Measurements from ENCODE around the gene SLC39A11.
"Not testable (repeated sequence)": the region's sequence is repeated elsewhere in the genome, so short reads cannot be mapped to it uniquely, and the experiment has no call there.

Gene SLC39A11

GRCh38 chr17:73105431-73105830, 12.9 kb upstream of the SLC39A11 start:
- DNase-seq: no peak

GRCh38 chr17:73104450-73104849, 12.0 kb upstream of the SLC39A11 start:
- DNase-seq: no peak

- no peak for DNase-seq
Measured at GRCh38 chr17:73103641-73104335, 11.3 kb upstream of the SLC39A11 start.

- no peak for DNase-seq
Measured at GRCh38 chr17:73101031-73101430, 8.5 kb upstream of the SLC39A11 start.

- no peak for DNase-seq
Measured at GRCh38 chr17:73100363-73100762, 7.9 kb upstream of the SLC39A11 start.

- DNase-seq: no peak
Measured at GRCh38 chr17:73099511-73099910, 7.0 kb upstream of the SLC39A11 start.

- no peak for DNase-seq
Measured at GRCh38 chr17:73098919-73099318, 6.4 kb upstream of the SLC39A11 start.

GRCh38 chr17:73097973-73098765, 5.7 kb upstream of the SLC39A11 start:
- DNase-seq: not testable (repeated sequence)

- DNase-seq: no peak
Measured at GRCh38 chr17:73096866-73097265, 4.4 kb upstream of the SLC39A11 start.

- no peak for DNase-seq
Measured at GRCh38 chr17:73096211-73096610, 3.7 kb upstream of the SLC39A11 start.

- DNase-seq: no peak
Measured at GRCh38 chr17:73093286-73093685, 798 bp upstream of the SLC39A11 start.

GRCh38 chr17:73091770-73092522, 542 bp downstream of the SLC39A11 start:
- DNase-seq: no peak

GRCh38 chr17:73091410-73091769, 1.1 kb downstream of the SLC39A11 start:
- peak in 1 of 2 donors; percentile 32 for DNase-seq

GRCh38 chr17:73090396-73091202, 1.9 kb downstream of the SLC39A11 start:
- no peak for DNase-seq

GRCh38 chr17:73089322-73090317, 2.9 kb downstream of the SLC39A11 start:
- DNase-seq: peak; percentile 90 to 94

- DNase-seq: no peak
Measured at GRCh38 chr17:73088561-73088960, 3.9 kb downstream of the SLC39A11 start.

GRCh38 chr17:73083432-73083831, 9.1 kb downstream of the SLC39A11 start:
- no peak for DNase-seq

GRCh38 chr17:73074566-73074965, 17.9 kb downstream of the SLC39A11 start:
- no peak for DNase-seq

- DNase-seq: no peak
Measured at GRCh38 chr17:73072219-73072962, 20.1 kb downstream of the SLC39A11 start.
